NCI-H1417 (cell line): ENCODE results near the gene NADK.
A peak's percentile ranks its signal among the peaks of the same experiment; 100 is the strongest.
"Not testable (repeated sequence)": the region's sequence is repeated elsewhere in the genome, so short reads cannot be mapped to it uniquely, and the experiment has no call there.

ENCODE experiments used
- DNase-seq, 3 experiments: peaks; one replicate each; lab custom pipeline; 2025; lab: John Stamatoyannopoulos, UW

NADK gene

DNA sequence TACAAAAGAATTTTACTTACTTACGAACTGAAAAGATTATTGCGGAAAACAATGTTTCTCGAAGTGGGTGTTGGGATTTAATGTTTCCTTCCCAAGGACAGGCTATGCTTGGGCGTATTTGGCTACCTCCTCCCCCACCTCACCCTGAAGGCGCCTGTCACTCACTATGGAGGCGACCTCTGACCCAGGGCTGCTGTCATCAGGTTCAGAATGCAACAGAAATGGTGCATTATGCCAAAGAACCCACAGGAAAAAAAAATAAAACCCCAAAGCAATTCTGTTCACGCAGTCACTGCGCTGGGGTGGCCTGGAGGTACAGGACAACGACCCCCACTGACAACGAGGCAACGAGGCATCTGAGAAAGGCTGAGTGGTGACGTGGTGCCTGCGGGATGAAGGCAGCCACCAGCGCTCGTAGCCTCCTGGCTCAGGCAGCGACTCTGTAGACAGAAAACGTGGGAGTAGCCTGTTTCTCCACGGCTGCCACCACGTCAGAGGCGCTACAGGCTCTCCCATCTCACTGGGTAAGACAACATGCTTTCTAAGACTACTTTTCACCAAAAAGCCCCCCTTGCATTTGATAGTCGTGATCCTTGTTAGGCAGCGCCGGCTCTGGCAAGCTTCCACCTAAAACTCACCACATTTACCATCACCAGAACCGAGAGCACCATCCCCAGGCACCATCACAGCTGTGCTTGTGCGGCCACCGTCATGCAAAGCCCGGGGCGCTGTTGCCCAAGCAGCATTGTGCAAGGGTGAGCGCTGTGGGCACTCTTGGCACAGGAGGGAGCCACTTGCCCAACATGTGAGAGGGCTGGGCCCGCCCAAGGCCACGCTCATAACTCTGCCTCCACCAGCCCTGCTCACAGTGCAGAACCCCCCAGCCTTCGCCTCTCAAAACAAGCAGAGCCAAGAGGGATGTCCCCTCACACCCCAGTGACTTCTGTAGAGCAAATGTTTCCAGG lies 14.3 kb downstream of the NADK start:
- DNase-seq = peak in 1 of 3 experiments; percentile 8

DNA sequence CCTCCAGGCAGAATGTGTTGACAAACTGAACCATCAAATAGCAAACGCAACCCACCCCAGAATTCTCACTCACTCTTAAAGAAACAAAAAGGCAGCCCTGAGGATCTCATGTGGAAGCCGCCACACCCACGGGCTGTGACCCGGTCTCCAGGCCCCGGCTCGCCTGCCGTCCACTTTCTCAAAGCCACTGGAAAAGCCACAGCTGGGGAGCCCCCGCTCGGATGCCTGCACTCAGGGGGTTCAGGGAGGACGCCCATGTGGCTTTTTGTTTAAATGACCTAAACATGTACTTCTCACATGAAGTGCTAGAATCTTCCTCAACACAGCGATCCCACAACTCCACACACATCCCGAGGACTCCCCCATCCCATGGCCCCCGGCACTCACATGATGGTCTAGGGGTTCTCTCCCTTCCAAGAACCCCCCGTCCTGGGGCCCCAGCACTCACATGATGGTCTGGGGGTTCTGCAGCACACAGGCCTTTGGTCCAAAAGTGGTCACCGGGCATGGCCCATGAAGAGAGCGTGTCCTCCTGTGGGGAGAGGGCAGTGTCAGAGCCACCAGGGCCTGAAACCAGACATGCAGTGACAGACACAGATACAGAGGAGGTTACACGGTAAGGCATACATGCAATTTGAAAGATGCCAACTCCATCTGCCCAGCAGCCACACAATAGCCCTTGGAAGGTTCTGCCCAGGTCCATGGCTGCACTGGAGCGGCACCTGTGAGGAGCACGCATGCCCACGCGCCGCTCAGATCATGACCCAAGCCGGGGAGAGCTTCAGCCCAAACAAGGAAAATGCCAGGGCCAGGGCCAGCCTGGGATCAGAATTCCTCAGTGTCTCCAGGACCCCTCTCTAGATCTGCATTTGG lies 16.5 kb downstream of the NADK start:
- no peak for DNase-seq

DNA sequence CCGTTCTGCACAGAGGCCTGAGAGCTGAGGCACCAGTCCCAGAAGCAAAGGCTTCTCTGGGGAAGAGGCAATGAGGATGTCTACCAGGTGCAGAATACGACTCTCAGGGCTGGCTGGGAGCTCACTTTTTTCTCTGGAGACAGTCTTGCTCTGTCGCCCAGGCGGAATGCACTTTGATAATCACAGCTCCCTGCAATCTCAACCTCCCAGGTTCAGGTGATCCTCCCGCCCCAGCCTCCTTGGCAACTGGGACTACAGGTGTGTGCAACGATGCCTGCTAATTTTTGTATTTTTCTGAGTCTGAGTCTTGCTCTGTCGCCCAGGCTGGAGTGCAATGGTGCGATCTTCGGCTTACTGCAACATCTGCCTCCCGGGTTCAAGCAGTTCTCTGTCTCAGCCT lies 17.6 kb downstream of the NADK start:
- no peak for DNase-seq

DNA sequence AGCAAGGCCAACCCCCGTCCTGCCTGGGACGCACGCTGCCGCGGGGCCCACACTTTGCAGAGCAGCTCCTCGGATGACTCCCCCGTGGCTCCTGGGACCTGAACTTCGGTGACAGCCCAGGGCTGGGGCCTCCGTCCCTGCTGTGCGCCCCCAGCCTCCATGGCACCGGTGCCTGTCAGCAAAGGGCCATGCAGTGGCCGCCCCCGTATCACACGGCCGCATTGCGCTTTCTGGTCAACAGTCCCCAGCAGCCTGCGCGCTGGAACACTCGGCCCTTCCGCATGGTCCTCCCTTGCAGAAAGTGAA lies 18.0 kb downstream of the NADK start:
- no peak for DNase-seq

DNA sequence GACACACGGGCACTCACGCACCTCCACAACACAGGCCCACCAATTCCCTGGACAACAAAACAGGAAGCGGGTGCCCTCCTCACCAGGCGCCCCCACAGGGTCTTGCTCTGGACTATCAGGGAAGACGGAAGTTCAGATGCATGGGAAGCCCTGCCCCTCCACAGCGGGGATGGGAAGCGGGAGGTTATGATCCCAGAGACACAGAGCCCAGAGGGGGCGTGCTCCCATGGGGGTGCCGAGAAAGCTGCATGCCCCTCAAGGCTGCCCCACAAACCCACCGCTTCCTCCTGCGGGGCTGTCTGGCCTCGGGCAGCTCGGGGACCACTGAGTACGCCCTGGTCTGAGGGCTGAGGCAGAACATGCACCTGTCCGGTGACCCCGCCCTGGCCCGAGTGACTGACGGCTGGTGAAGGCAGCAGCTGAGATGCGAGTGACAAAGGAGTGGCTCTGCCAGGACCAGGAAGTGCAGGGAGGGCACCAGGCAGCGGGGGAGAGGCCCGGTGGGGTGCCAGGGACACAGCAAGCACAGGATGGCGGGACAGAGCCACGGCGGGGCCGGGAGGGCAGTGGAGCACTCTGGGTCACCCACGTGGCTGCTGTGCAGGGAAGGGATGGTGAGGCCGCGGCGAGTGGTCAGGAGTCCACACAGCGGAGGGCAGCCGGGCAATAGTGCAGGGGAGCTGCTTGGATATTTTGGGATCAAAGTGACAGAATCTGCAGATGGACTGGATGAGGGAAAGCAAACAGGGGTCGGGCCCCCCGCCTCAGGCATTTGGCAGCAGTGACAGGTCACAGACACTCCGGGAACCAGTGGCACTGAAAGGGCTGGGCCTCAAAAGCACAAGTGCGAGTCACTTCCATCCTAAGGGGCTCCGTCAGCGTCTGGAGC lies 18.6 kb downstream of the NADK start:
- DNase-seq = peak in 2 of 3 experiments; percentile 7 to 29

DNA sequence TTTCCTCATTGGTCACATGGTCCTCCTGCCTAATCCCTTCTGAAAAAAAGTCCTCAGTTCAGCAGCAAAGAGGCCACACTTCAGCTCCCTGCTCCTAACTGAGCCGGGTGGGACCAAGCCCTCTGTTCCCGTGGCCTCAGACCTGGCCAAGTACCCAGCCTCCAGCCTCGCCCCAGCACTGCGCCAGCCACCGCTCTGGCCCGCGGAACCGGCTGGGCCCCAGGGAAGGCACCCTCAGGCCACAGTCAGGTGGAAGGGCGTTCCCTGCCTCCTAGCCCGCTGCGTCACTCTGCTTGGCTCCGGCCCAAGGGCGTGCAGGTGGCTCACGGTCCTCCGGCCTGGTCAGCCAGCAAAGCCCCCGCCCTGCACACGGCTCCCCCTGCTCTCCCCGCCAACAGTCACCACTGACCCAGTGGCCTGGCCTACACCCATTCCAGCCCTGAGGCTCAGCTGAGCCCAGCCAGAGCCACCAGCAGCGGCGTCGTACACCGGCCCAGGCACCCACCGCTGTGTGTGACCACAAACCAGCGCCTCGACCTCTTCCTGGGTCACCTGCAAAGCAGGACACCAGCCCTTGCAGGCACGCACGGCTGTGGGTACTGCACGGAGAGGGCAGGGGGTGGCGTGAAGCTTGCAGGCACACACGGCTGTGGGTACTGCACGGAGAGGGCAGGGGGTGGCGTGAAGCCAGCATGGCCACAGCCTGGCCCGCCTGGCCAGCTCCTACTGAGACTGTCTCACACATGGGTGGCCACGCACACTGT lies 19.4 kb downstream of the NADK start:
- DNase-seq = peak in 2 of 3 experiments; percentile 57 to 74

DNA sequence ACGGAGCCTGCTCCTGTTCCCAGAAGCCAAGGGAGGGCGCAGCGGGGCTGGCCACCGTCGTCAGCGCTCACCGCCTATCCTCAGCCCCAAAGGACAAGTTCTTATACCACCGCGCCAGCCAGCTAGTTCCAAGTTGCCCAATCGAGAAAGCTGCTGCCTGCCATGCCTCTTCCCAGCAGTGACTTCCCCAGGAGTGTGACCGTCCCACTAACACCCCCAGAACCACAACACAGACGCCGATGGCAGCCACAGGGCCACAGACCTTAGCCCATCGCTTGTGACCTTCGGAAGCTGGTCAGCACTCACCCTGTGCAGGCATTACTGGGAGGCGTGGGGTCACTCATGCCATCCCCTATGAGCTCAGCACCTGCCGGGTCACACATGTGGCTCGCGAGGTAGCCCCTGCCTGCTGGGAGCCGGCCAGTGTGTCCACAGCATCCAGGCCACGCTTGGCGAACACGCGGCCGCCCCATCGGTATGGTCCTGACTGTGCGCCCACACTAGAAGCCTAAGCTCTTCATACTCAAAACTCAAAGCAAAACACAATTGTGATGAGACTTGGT lies 20.1 kb downstream of the NADK start:
- no peak for DNase-seq

DNA sequence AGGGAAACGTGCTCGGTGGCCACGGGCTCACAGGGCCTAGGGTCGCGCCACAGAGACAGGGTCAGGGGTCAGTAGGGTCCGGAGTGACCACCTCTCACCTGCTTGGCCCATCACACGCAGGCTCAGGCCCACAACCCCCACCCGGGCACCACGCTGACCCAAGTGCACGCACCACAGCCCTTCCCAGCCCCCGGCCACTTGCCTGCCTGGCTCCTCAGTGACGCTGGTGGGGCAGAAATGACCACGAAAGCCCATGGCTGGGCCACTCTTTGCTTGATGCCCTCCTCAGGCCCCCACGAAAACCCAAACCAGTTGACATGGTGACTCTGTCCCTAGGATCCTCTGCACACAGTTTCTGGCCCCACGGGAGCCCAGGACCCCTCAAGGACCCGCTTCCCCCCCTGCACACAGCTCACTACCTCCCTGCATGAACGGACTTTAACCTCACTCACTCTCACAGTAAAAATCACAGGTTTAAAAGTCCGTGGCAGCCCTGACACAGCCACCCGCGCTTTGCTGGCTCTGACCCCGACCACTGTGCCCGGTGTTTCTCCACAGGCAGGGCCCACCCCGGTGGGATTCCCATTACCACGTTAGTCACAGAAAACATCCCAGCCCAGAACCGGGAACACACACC lies 20.7 kb downstream of the NADK start:
- DNase-seq = no peak

DNA sequence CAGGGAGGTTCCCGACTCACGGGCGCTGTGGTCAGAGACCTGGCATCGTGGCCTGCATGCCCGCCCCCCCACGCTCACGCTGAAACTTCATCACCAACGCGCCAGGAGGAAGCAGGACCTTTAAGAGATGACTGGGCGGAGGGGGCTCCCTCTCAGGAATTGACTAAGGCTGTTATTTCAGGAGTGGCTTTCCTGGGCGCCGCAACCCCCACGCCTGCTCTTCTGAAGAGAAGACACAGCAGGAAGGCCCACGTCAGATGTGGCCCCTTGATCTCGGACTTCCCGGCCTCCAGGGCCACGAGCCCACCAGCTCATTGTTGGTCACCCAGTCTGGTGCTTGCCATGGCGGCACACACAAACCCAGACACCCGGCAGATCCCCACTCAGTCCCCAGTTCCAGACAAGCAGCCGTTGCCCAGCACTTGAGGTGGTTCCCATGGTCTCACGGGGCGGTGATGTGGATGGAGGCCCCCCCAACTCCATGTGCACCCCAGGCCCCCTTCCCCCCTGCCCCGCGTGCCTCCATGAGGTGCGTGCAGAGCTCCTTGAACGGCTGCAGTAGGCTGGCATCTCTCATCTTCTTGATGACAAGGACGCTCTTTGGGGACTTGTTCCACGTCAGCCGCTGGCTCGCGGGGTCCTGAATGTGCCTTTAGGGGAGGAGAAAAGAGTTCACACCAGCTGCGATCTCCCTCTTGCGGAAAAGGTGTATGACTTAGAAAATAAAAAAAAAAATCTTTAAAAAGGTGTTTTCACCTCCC lies 21.4 kb downstream of the NADK start:
- no peak for DNase-seq

DNA sequence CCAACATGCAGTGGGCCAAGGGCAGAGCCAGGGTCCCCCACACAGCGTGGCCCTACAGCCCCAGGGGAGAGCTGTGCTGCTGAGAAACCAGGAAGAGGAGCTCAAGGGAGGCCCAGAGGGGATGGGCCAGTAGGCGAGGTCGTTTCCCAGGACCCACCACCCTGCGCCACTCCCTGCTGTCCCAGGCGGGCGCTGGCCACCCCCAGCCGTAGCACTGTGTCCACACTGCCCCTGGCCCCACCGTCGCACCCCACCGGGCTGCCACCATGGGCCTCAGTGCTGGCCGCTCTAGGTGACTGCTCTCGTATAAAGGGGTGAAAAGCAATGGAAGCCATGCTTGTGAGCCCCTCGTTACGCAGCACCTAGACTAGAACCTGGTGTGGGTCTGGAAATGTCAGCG lies 22.4 kb downstream of the NADK start:
- no peak for DNase-seq

DNA sequence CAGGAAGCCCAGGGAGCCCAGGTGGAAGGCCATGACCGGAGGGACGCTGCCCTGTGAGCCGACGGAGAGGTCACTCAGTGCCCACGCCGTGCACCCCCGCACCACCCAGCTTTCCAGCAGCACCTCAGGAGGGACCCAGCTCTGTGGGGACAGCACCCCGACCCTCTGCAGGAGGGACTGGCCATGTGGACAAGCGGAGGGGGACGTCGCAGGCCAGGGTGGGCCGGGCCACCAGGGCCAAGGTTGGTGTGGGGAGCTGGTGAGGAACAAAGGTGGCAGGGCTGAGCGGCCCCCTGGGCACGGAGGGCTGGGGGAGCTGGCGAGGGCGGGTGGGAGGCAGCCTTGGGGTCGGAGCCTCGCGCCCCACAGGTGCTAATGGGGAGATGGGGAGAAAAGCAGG lies 22.8 kb downstream of the NADK start:
- no peak for DNase-seq

DNA sequence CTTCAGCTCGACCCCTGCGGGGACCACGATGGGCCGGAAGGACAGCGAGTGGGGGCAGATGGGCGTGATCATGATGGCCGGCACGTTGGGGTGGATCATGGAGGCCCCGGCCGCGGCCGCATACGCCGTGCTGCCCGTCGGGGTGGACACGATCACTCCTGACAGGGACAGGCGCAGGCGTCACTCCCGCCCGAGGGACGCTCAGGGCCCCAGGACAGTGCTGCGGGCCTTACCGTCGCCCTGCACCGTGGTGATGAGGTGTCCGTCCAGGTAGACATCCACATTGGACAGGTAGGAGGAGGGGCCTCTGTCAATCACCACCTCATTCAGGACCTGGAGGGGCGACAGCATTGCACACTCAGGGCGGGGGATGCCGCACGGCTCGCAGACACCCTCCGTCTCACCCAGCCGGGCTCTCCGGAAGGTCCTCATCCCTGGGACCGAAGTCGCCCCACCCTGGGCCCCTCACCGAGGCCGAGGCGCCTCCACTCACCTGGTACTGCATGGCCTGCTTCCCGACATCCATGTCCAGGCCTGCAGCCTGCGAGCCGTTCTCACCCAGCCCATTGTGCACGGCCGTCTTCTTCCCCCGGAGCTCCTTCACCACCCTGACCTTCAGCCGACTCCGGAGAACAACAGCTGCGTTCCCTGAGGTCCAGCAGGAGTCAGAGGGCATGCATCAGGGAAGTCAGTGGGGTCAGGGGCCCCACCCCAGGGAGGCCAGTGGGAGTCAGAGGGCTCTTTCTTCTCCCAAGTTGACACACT lies 24.0 kb downstream of the NADK start:
- no peak for DNase-seq

DNA sequence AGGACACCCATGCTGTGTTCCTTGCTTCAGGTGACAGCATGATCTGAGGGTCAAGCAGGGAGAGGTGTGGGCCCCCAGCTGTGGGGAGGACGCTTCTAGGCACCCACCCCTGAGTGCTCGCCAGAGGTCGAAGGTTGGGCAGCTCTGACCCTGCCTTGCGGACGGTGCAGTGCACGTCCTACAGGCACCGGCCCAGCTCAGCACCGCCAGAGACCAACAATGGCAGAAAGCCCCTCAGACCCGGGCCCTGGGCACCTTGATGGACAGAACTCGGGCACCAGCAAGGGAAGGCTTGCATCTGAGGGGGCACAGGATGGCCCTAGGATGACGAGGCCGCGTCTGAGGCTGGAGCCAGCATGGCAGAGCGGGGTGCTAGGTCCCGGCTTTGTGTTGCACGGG lies 24.7 kb downstream of the NADK start:
- DNase-seq = no peak

DNA sequence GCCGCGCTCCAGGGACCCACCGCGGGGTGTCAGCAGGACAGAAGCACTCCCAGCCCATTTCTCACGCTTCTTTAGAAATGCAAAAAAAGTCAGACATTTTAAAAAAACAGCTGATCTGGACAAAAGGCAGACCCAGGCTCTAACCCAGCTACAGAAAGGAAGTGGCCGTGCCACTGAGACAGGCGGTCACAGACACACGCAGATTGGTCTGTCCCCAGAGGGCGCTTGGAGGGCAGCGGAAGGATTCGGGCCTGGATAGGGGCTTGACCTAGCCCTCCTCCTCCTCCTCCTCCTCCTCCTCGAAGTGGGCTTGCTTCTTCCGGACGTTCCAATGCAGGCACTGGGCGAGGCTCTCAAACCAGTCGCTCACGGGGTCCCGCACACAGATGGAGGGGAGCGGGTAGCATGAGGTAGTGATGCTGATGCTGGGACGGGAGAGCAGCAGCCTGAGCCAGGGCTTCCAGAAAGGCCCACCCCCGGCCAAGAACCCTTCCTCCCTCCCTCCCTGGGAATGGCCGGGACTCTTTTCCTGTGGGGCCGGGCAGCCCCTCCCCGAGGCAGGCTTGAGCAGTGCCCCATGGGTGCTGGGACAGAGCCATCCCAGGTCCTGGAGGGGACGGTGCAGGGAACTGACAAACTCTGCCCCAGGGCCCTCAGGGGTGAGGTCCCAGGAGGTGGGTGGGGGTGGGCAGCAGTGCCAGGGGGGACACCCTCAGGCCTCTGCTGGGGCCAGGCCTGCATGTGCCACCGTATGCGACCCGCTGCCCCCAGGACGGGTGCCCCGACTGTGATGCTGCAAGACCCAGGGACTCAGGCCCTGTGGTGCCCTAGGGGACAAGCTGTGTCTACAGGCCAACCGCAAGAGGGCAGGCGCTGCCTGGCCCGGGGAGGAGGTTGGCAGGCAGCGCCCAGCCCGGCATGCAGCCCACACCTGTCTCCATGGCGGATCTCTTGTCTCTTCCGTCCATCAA lies 25.3 kb downstream of the NADK start:
- DNase-seq = no peak

DNA sequence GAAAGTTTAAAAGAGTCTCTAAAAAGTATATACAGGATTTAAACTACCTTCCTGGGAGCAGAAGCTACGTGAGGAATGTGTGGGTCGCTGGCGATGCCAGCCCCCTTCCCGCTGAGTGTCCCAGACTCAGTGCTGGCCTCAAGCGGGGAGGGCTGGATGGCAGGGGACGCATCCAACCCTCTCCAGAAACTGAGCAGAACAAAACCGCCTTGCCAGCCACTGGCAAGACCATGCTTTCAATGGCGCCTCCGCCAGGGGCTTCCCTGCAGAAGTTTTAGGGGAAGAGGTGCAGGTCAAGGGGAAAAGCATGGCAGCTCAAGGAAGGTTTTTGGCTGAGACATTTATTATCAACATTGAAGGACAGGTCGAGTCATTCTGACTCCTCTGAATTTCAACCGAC lies 26.1 kb downstream of the NADK start:
- no peak for DNase-seq

DNA sequence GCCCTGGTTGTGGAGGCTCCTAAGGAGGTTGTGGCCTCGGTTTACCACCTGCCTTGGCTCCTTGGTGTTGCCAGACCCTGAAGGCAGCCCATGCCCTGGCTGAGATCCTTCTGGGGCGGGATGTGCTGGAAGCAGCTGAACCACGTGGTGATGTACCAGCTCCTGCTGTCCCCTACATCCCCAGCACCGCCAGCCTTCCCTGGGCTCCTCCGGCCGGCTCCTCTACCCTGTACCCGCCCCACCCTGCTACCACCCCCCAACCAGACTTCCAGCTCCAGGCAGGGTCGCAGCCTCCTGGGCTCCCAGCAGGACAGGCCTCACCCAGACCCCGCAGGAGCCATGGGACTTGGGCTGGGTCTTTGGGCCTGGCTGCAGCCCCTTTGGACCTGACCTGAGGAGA lies 28.3 kb downstream of the NADK start:
- not testable (repeated sequence) for DNase-seq

DNA sequence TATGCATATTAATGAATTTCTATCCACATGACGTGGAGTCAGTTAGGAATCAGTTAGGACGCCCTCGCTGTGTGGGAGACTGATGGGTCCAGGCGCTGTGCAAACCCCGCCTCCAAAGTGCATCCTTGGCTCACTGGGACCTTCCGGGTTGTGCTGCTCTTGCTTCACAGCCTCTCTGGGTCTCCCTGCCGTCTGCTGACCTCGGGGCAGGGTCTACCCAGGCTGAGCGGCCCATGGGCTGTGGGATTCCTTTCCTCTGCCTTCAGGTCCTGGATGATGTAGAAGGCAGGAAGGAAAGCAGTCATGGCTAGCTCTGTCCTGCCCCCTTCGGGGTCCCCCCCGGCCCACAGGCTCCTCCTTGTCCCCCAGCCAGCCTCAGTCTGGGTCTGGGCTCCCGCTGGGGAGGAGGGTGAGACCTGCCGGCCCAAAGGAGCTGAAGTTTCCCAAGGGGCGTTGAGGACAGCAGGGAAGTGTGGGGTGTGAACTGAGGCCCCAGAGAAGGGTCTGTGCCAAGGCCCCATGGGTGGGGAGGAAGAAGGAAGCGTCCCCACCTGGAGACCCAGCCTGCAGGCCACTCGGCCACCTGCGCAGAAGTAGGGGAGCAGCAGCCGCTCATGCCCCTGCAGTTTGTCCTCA lies 29.5 kb downstream of the NADK start:
- DNase-seq = no peak
